ENCODE results near the gene UBE2E2.

UBE2E2 gene

GRCh38 chr3:23368731-23369130 lies 165.6 kb downstream of the UBE2E2 start (continued):
- no peak for TF ChIP-seq ZNF280D (tag by site-specific recombination; IDR thresholded peaks at IDR 0.05)

DNA sequence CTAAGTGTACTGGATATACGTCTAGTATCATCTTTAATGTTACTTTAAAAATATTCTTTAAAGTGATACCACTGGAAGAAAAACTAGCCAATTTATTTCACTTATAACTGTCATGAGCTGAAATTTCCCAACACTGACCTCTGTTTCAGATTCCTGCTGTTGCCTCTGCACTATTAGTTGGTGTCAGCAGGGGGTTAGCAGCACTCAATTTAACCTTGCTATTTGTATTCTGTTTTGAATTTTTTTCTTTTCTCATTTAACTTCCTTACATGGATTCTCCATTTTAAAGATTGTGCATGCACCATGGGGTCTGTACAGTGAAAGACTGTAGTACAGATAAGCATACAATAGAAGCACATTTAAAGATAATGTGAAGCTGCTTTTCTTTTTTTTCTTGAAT lies 169.2 kb downstream of the UBE2E2 start:
- H3K9me3 ChIP-seq (ENCODE audit: control insufficient read depth, insufficient read depth, low read depth, low read length), result no peaks in the 10 kb centered on the region
- H3K4me1 ChIP-seq (ENCODE audit: control insufficient read depth, insufficient read depth, low read length), result no peaks in the 10 kb centered on the region
- CTCF ChIA-PET, result interaction anchor here (0.9 kb wide), 1 partner anchor 30 kb away, joined by 3 read pairs; no protein-coding TSS in a partner anchor
- POLR2A ChIA-PET, result no interaction called here
- no peak overlapping the region for H3K4me3 ChIP-seq (ENCODE audit: low read depth, low read length)
- no peak overlapping the region for H3K27ac ChIP-seq (ENCODE audit: extremely low read depth, low read depth, low read length)
- TF ChIP-seq ZNF658 (tag by site-specific recombination; IDR thresholded peaks at IDR 0.05) (no peak), ZNF785 (tag by site-specific recombination; IDR thresholded peaks at IDR 0.05) (no peak), ZNF501 (tag by site-specific recombination; IDR thresholded peaks at IDR 0.05) (no peak), ZNF664 (tag by site-specific recombination; IDR thresholded peaks at IDR 0.05) (peak; percentile 67; the same call in 1 of the 2 replicates)
- TF ChIP-seq, protein P1, sequence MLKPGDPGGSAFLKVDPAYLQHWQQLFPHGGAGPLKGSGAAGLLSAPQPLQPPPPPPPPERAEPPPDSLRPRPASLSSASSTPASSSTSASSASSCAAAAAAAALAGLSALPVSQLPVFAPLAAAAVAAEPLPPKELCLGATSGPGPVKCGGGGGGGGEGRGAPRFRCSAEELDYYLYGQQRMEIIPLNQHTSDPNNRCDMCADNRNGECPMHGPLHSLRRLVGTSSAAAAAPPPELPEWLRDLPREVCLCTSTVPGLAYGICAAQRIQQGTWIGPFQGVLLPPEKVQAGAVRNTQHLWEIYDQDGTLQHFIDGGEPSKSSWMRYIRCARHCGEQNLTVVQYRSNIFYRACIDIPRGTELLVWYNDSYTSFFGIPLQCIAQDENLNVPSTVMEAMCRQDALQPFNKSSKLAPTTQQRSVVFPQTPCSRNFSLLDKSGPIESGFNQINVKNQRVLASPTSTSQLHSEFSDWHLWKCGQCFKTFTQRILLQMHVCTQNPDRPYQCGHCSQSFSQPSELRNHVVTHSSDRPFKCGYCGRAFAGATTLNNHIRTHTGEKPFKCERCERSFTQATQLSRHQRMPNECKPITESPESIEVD (tag by site-specific recombination; IDR thresholded peaks at IDR 0.05), result peak; percentile 52
- H3K36me3 ChIP-seq (ENCODE audit: control insufficient read depth in 2 of 2, insufficient read depth in 1 of 2, low read length in 2 of 2), result no peaks in the 10 kb centered on the region

- TF ChIP-seq ZNF133 (tag by site-specific recombination; IDR thresholded peaks at IDR 0.05), result no peak
- ChIA-PET POLR2A (no interaction called here), CTCF (no interaction called here)
- Histone ChIP-seq H3K4me3 (ENCODE audit: low read depth, low read length) (no peak overlapping the region), H3K9me3 (ENCODE audit: control insufficient read depth, insufficient read depth, low read depth, low read length) (no peaks in the 10 kb centered on the region), H3K36me3 (ENCODE audit: control insufficient read depth in 2 of 2, insufficient read depth in 1 of 2, low read length in 2 of 2) (no peaks in the 10 kb centered on the region), H3K27ac (ENCODE audit: extremely low read depth, low read depth, low read length) (no peak overlapping the region), H3K4me1 (ENCODE audit: control insufficient read depth, insufficient read depth, low read length) (no peaks in the 10 kb centered on the region)
These were observed 173.6 kb downstream of the UBE2E2 start for GRCh38 chr3:23376516-23377248.

GRCh38 chr3:23377928-23378672 lies 175.0 kb downstream of the UBE2E2 start:
- TF ChIP-seq PRDM1 (tag by site-specific recombination; IDR thresholded peaks at IDR 0.05) (peak; percentile 52; the same call in 1 of the 2 replicates), ZNF785 (tag by site-specific recombination; IDR thresholded peaks at IDR 0.05) (no peak), SP3 (tag by site-specific recombination; IDR thresholded peaks at IDR 0.05) (no peak), ZNF549 (tag by site-specific recombination; IDR thresholded peaks at IDR 0.05) (no peak), ZNF138 (tag by site-specific recombination; IDR thresholded peaks at IDR 0.05; ENCODE audit: borderline replicate concordance) (no peak), ZNF335 (tag by site-specific recombination; conservative IDR thresholded peaks at IDR 0.05) (no peak), ZBTB17 (tag by site-specific recombination; IDR thresholded peaks at IDR 0.05) (no peak), ZNF146 (tag by site-specific recombination; IDR thresholded peaks at IDR 0.05) (no peak)
- TF ChIP-seq, protein P2, sequence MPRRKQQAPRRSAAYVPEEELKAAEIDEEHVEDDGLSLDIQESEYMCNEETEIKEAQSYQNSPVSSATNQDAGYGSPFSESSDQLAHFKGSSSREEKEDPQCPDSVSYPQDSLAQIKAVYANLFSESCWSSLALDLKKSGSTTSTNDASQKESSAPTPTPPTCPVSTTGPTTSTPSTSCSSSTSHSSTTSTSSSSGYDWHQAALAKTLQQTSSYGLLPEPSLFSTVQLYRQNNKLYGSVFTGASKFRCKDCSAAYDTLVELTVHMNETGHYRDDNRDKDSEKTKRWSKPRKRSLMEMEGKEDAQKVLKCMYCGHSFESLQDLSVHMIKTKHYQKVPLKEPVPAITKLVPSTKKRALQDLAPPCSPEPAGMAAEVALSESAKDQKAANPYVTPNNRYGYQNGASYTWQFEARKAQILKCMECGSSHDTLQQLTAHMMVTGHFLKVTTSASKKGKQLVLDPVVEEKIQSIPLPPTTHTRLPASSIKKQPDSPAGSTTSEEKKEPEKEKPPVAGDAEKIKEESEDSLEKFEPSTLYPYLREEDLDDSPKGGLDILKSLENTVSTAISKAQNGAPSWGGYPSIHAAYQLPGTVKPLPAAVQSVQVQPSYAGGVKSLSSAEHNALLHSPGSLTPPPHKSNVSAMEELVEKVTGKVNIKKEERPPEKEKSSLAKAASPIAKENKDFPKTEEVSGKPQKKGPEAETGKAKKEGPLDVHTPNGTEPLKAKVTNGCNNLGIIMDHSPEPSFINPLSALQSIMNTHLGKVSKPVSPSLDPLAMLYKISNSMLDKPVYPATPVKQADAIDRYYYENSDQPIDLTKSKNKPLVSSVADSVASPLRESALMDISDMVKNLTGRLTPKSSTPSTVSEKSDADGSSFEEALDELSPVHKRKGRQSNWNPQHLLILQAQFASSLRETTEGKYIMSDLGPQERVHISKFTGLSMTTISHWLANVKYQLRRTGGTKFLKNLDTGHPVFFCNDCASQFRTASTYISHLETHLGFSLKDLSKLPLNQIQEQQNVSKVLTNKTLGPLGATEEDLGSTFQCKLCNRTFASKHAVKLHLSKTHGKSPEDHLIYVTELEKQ (tag by site-specific recombination; IDR thresholded peaks at IDR 0.05; ENCODE audit: borderline replicate concordance), result no peak
- Histone ChIP-seq H3K36me3 (ENCODE audit: control insufficient read depth in 2 of 2, insufficient read depth in 1 of 2, low read length in 2 of 2) (no peaks in the 10 kb centered on the region), H3K4me1 (ENCODE audit: control insufficient read depth, insufficient read depth, low read length) (no peaks in the 10 kb centered on the region), H3K9me3 (ENCODE audit: control insufficient read depth, insufficient read depth, low read depth, low read length) (no peaks in the 10 kb centered on the region), H3K4me3 (ENCODE audit: low read depth, low read length) (no peak overlapping the region), H3K27ac (ENCODE audit: extremely low read depth, low read depth, low read length) (no peak overlapping the region)
- CTCF ChIA-PET, result no interaction called here
- POLR2A ChIA-PET, result no interaction called here

All from HEK293 (cell line).